Thyroid gland (tissue), 4 donors: ENCODE measurements around the gene CAMTA1. TPM values are rescaled to one million over a fixed set of nuclear protein-coding genes. Genes with fewer than 3 reads are reported as not detected.

Experiments
- DNase-seq, 2 donors: peaks; one replicate each; pipeline ENCODE4 v3.0.0-alpha.2; 2019
- H3K27ac ChIP-seq, 3 donors: fragments of 200-600 bp; sonication (generic); 1 replicate in 2 of 3; 2 replicates in 1 of 3; pipeline ENCODE4 v1.5.1; 2016 to 2019; ENCODE audit warnings: mild to moderate bottlenecking in 1 of 3, moderate library complexity in 1 of 3
- H3K27me3 ChIP-seq: fragments of 200-600 bp; sonication (generic); one replicate; pipeline ENCODE4 v1.5.1; 2019
- H3K36me3 ChIP-seq, 2 donors: fragments of 200-600 bp; sonication (generic); one replicate each; pipeline ENCODE4 v1.5.1; 2016 to 2019
- H3K4me1 ChIP-seq, 2 donors: fragments of 200-600 bp; sonication (generic); one replicate each; pipeline ENCODE4 v1.5.1; 2017 to 2019
- H3K4me3 ChIP-seq, 3 donors: fragments of 200-600 bp; sonication (generic); replicated peaks in 1 of 3; 1 replicate in 2 of 3; 2 replicates in 1 of 3; pipeline ENCODE4 v1.5.1; 2016; ENCODE audit warnings: mild to moderate bottlenecking in 1 of 3
- H3K9me3 ChIP-seq: fragments of 200-600 bp; sonication (generic); one replicate; pipeline ENCODE4 v1.5.1; 2017
- POLR2A ChIP-seq, 2 donors: fragments of 450-650 bp; IDR thresholded peaks; one replicate each; pipeline ENCODE4 v1.6.1; 2017; ENCODE audit warnings: antibody characterized with exemption in 2 of 2, mild to moderate bottlenecking in 2 of 2, moderate library complexity in 1 of 2
- WGBS, 2 donors: methylation state at CpG; one replicate each; pipeline ENCODE4 v1.1.5; 2017; 5-methylcytosine and 5-hydroxymethylcytosine counted together
- intact Hi-C: fragments of 100-400 bp; cut with DNase I; formaldehyde crosslinking; loops from one replicate; pipeline ENCODE4 v1.15.1; 2023
- total RNA-seq, 4 donors: library from RNA; depleted of rRNA; stranded (reverse); fragments of >200 nt; gene quantifications; one replicate each; pipeline ENCODE4 v1.2.3, GENCODE V29; 2016
- TF ChIP-seq, protein P1 (sequence below), 6 experiments: fragments of 200-600 bp in 3 of 6; fragments of 450-650 bp in 3 of 6; sonication (generic) in 3 of 6; IDR thresholded peaks; one replicate each; pipeline ENCODE4 v1.5.1; 2016 to 2019; ENCODE audit warnings: antibody characterized with exemption in 6 of 6, mild to moderate bottlenecking in 2 of 6, inconsistent platforms in 1 of 6, moderate library complexity in 1 of 6

Gene CAMTA1
- total RNA-seq, 4 donors from 2014 or later = 63.9 to 124 (median 101) TPM

DNA sequence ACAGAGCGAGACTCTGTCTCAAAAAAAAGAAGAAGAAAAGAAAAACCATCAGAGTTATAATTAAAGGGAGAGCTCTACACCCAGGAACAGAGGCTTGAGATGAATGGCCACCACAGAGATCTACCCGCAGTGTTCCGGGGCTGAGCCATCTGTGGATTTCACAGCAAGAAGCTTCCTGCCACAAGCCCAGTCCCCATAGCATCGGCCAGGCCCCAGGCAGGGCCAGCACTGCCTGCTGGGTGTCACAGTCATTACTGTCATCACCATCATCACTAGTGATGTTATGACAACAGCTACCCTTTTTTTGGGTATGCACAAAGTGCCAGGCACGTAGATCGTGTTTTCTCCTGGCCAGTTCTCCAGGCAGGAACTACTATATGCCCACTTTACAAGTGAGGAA is 874.3 kb downstream of the CAMTA1 start:
- no peak overlapping the region for H3K4me3 ChIP-seq
- no peaks in the 10 kb centered on the region for H3K27me3 ChIP-seq
- TF ChIP-seq POLR2A (IDR thresholded peaks at IDR 0.05) = no peak
- 59 to 87% methylated on average over 6 of the region's 6 CpGs for WGBS, 2 donors
- intact Hi-C loops = no loop called here
- no peak overlapping the region for H3K27ac ChIP-seq
- DNase-seq = no peak
- no peaks in the 10 kb centered on the region for H3K9me3 ChIP-seq
- H3K4me1 ChIP-seq = no peaks in the 10 kb centered on the region
- H3K36me3 ChIP-seq = no peaks in the 10 kb centered on the region

DNA sequence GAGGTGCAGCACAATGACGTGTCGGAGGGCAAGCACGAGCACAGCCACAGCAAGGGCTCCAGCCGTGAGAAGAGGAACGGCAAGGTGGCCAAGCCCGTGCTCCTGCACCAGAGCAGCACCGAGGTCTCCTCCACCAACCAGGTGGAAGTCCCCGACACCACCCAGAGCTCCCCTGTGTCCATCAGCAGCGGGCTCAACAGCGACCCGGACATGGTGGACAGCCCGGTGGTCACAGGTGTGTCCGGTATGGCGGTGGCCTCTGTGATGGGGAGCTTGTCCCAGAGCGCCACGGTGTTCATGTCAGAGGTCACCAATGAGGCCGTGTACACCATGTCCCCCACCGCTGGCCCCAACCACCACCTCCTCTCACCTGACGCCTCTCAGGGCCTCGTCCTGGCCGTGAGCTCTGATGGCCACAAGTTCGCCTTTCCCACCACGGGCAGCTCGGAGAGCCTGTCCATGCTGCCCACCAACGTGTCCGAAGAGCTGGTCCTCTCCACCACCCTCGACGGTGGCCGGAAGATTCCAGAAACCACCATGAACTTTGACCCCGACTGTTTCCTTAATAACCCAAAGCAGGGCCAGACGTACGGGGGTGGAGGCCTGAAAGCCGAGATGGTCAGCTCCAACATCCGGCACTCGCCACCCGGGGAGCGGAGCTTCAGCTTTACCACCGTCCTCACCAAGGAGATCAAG is 878.3 kb downstream of the CAMTA1 start:
- H3K9me3 ChIP-seq = no peaks in the 10 kb centered on the region
- no peak overlapping the region for H3K27ac ChIP-seq
- TF ChIP-seq, protein P1, sequence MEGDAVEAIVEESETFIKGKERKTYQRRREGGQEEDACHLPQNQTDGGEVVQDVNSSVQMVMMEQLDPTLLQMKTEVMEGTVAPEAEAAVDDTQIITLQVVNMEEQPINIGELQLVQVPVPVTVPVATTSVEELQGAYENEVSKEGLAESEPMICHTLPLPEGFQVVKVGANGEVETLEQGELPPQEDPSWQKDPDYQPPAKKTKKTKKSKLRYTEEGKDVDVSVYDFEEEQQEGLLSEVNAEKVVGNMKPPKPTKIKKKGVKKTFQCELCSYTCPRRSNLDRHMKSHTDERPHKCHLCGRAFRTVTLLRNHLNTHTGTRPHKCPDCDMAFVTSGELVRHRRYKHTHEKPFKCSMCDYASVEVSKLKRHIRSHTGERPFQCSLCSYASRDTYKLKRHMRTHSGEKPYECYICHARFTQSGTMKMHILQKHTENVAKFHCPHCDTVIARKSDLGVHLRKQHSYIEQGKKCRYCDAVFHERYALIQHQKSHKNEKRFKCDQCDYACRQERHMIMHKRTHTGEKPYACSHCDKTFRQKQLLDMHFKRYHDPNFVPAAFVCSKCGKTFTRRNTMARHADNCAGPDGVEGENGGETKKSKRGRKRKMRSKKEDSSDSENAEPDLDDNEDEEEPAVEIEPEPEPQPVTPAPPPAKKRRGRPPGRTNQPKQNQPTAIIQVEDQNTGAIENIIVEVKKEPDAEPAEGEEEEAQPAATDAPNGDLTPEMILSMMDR (IDR thresholded peaks at IDR 0.05) = no peak
- TF ChIP-seq POLR2A (IDR thresholded peaks at IDR 0.05) = no peak
- DNase-seq = no peak
- H3K27me3 ChIP-seq = no peaks in the 10 kb centered on the region
- intact Hi-C loops = loop anchor here (10.0 kb wide), 1 partner anchor 241 kb away; no protein-coding TSS in a partner anchor
- H3K4me1 ChIP-seq = peaks cover 0 to 3% of the 10 kb centered on the region in 2 donors
- WGBS, 2 donors = 85 to 90% methylated on average over 22 to 26 of the region's 38 CpGs
- H3K36me3 ChIP-seq = no peaks in the 10 kb centered on the region
- no peak overlapping the region for H3K4me3 ChIP-seq

DNA sequence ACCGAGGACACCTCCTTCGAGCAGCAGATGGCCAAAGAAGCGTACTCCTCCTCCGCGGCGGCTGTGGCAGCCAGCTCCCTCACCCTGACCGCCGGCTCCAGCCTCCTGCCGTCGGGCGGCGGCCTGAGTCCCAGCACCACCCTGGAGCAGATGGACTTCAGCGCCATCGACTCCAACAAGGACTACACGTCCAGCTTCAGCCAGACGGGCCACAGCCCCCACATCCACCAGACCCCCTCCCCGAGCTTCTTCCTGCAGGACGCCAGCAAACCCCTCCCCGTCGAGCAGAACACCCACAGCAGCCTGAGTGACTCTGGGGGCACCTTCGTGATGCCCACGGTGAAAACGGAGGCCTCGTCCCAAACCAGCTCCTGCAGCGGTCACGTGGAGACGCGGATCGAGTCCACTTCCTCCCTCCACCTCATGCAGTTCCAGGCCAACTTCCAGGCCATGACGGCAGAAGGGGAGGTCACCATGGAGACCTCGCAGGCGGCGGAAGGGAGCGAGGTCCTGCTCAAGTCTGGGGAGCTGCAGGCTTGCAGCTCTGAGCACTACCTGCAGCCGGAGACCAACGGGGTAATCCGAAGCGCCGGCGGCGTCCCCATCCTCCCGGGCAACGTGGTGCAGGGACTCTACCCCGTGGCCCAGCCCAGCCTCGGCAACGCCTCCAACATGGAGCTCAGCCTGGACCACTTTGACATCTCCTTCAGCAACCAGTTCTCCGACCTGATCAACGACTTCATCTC is 879.1 kb downstream of the CAMTA1 start:
- Histone ChIP-seq H3K4me1 (peaks cover 0 to 3% of the 10 kb centered on the region in 2 donors), H3K4me3 (no peak overlapping the region), H3K27me3 (no peaks in the 10 kb centered on the region), H3K9me3 (no peaks in the 10 kb centered on the region), H3K27ac (no peak overlapping the region), H3K36me3 (no peaks in the 10 kb centered on the region)
- 89 to 93% methylated on average over 37 to 39 of the region's 48 CpGs for WGBS, 2 donors
- TF ChIP-seq POLR2A (IDR thresholded peaks at IDR 0.05) = no peak
- TF ChIP-seq, protein P1 (IDR thresholded peaks at IDR 0.05) = no peak
- intact Hi-C loops = loop anchor here (10.0 kb wide), 1 partner anchor 240 kb away; no protein-coding TSS in a partner anchor
- DNase-seq = no peak

DNA sequence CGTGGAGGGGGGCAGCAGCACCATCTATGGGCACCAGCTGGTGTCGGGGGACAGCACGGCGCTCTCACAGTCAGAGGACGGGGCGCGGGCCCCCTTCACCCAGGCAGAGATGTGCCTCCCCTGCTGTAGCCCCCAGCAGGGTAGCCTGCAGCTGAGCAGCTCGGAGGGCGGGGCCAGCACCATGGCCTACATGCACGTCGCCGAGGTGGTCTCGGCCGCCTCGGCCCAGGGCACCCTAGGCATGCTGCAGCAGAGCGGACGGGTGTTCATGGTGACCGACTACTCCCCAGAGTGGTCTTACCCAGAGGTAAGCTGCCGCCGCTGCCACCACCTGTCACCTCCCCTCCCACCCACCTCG is 879.6 kb downstream of the CAMTA1 start:
- Histone ChIP-seq H3K36me3 (no peaks in the 10 kb centered on the region), H3K9me3 (no peaks in the 10 kb centered on the region), H3K4me1 (peaks cover 0 to 8% of the 10 kb centered on the region in 2 donors), H3K4me3 (no peak overlapping the region), H3K27me3 (no peaks in the 10 kb centered on the region), H3K27ac (no peak overlapping the region)
- 86 to 91% methylated on average over 11 to 13 of the region's 21 CpGs for WGBS, 2 donors
- intact Hi-C loops = loop anchor here (10.0 kb wide), 1 partner anchor 240 kb away; no protein-coding TSS in a partner anchor
- no peak for TF ChIP-seq POLR2A (IDR thresholded peaks at IDR 0.05)
- TF ChIP-seq, protein P1 (IDR thresholded peaks at IDR 0.05) = no peak
- no peak for DNase-seq

DNA sequence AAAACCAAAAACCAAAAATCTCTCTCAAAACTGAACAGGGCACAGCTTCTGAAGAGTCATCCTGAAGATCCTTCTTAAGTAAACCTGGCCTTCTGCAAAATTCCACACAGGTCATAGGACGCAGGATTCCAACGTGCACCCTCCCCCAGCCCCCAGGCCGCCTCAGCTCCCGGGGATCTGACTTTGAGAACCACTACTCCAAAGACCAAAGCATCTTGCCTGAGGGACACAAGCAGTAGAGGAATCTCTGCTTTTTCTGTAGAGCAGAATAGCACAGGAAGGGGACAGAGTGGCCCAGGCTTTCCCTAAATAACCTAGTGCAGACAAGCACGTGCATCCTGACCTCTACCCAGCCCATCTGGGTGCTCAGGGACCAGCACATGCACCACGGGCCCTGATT is 881.0 kb downstream of the CAMTA1 start:
- 55% methylated on average over 6 of the region's 6 CpGs for WGBS, 2 donors
- Histone ChIP-seq H3K4me1 (peaks cover 0 to 10% of the 10 kb centered on the region in 2 donors), H3K4me3 (no peak overlapping the region), H3K27ac (no peak overlapping the region), H3K9me3 (no peaks in the 10 kb centered on the region), H3K27me3 (no peaks in the 10 kb centered on the region), H3K36me3 (no peaks in the 10 kb centered on the region)
- DNase-seq = no peak
- TF ChIP-seq POLR2A (IDR thresholded peaks at IDR 0.05) = no peak
- intact Hi-C loops = loop anchor here (2.0 to 10.0 kb wide), 2 partner anchors 87 to 239 kb away; no protein-coding TSS in a partner anchor

DNA sequence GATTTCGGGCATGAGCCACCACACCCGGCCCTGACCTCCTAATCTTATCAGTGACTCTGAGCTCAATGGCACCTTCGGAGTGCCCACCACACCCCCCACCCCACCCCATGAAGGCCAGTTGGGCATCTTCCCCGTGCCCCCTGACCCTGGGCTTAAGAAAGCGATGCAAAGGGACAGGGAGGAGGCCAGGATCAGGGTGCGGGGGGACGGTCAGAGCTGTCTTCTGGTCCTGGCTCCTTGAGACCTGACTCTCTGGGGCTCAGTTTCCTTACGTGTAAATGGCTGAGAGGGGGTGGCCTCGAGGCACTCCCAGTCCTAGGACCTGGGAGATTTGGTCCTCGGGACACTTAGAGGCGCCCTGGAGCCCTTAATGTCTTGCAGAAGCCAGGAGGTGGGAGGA is 881.9 kb downstream of the CAMTA1 start:
- intact Hi-C loops = loop anchor here (2.0 to 10.0 kb wide), 2 partner anchors 86 to 238 kb away; no protein-coding TSS in a partner anchor

More for the DNA sequence above, 881.9 kb downstream of the CAMTA1 start:
- WGBS, 2 donors = 80 to 84% methylated on average over 5 to 11 of the region's 11 CpGs
- H3K27ac ChIP-seq = no peak overlapping the region
- no peak overlapping the region for H3K4me3 ChIP-seq
- TF ChIP-seq, protein P1 (IDR thresholded peaks at IDR 0.05) = no peak
- TF ChIP-seq POLR2A (IDR thresholded peaks at IDR 0.05) = no peak
- H3K36me3 ChIP-seq = no peaks in the 10 kb centered on the region
- no peaks in the 10 kb centered on the region for H3K9me3 ChIP-seq
- no peaks in the 10 kb centered on the region for H3K27me3 ChIP-seq
- H3K4me1 ChIP-seq = peaks cover 0 to 10% of the 10 kb centered on the region in 2 donors
- no peak for DNase-seq
